ENCODE data around the gene GSE1.

GSE1 gene

GRCh38 chr16:85683363-85683762 is 70.2 kb downstream of the GSE1 start:
- TF ChIP-seq CTCF (conservative IDR thresholded peaks at IDR 0.05; ENCODE audit: low read depth, low read length) = no peak
- H3K4me3 ChIP-seq (ENCODE audit: low read length) = no peak overlapping the region
- no peak for DNase-seq (ENCODE audit: low read depth)

GRCh38 chr16:85685251-85685650 is 72.1 kb downstream of the GSE1 start:
- DNase-seq (ENCODE audit: low read depth) = no peak
- H3K4me3 ChIP-seq (ENCODE audit: low read length) = no peak overlapping the region
- TF ChIP-seq CTCF (conservative IDR thresholded peaks at IDR 0.05; ENCODE audit: low read depth, low read length) = no peak

- no peak for DNase-seq (ENCODE audit: low read depth)
- no peak for TF ChIP-seq CTCF (conservative IDR thresholded peaks at IDR 0.05; ENCODE audit: low read depth, low read length)
- no peak overlapping the region for H3K4me3 ChIP-seq (ENCODE audit: low read length)
Observed at GRCh38 chr16:85686912-85687591, 73.9 kb downstream of the GSE1 start.

GRCh38 chr16:85687651-85688471 is 74.7 kb downstream of the GSE1 start:
- peak overlapping the region; percentile 67 for H3K4me3 ChIP-seq (ENCODE audit: low read length)
- no peak for DNase-seq (ENCODE audit: low read depth)
- no peak for TF ChIP-seq CTCF (conservative IDR thresholded peaks at IDR 0.05; ENCODE audit: low read depth, low read length)

GRCh38 chr16:85688586-85689284 is 75.6 kb downstream of the GSE1 start, which contains the start of gene GINS2:
TSS of gene GINS2 (minus strand) at chr16:85688954. CDS start at chr16:85688898, 56 bp downstream.
- no peak for TF ChIP-seq CTCF (conservative IDR thresholded peaks at IDR 0.05; ENCODE audit: low read depth, low read length)
- peak; percentile 51 for DNase-seq (ENCODE audit: low read depth)
- H3K4me3 ChIP-seq (ENCODE audit: low read length) = peak within 1 kb of the TSS; percentile 67

GRCh38 chr16:85689285-85689949 is 76.3 kb downstream of the GSE1 start:
- TF ChIP-seq CTCF (conservative IDR thresholded peaks at IDR 0.05; ENCODE audit: low read depth, low read length) = no peak
- DNase-seq (ENCODE audit: low read depth) = no peak
- H3K4me3 ChIP-seq (ENCODE audit: low read length) = peak overlapping the region; percentile 42
